GM18508 (cell line): Measurements from ENCODE around the gene KPNA2.
"Not testable (repeated sequence)": the region's sequence is repeated elsewhere in the genome, so short reads cannot be mapped to it uniquely, and the experiment has no call there.

ENCODE experiments used
- ATAC-seq: cut with Tn5 transposase; IDR thresholded peaks from one replicate; pipeline ENCODE4 v1.9.1; 2021; ENCODE audit warnings: moderate number of reproducible peaks; ENCODE audit not compliant: insufficient read depth, unreplicated experiment

The KPNA2 gene

DNA sequence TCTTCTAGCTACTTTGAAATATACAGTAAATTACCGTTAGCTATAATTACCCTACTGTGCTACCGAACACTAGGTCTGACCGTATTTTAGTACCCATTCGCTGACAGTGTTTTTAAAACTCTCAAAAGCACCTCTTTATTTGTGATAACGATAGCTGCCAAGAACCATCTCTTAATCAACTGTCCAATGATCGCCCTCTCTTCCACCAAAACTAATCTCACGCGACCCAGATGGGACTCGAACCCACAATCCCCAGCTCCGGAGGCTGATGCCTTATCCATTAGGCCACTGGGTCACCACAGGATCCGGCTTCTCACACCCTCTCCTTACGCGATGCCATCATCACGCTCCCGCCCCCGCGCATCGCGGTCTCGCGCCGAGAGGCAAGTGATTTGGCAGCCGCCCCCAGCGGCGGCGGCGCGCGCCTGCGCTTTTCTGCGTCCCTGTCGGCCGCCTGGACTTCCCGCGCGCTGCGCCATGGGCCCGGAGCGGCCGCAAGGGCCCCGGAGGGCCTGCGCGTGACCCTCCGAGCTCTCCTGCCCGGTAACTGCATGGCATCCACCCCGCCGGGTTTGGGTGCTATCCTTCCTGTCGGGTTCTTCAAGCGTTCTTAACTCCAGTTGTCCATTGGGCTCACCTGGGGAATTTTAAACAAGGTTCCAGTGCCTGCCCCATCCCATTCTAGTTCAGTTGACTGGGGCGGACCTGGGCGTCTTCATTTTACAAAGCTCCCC is 15.7 kb upstream of the KPNA2 start:
- ATAC-seq, result peak; percentile 70

DNA sequence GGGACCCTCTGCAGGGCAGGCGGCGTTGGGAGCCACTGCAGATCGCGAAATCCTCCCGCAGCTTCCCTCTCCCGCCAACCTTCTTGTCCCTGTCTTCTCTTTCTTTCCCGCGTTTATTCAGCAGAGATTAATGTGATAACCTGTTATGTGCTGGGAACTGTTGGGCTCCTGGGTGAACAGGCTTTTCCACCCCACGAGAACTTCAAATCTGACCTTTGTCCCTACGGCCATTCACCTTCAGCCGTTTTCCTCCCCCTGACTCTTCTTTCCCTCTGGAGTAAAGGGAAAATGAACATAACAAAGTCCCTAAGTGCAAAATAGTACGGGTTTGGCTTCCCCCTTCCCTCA is 15.2 kb upstream of the KPNA2 start:
- no peak for ATAC-seq

DNA sequence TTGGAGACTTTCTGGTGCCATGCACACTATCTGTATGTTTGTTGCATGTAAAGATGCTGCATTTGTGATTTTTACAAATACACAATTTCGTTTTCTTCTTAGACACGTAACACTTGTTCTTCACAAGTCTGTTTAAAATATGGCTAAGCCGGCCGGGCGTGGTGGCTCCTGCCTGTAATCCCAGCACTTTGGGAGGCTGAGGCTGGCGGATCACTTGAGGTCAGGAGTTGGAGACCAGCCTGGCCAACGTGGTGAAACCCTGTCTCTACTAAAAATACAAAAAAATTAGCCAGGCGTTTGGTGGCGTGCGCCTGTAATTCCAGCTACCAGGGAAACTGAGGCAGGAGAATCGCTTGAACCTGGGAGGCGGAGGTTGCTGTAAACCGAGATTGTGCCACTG is 14.7 kb upstream of the KPNA2 start:
- not testable (repeated sequence) for ATAC-seq

DNA sequence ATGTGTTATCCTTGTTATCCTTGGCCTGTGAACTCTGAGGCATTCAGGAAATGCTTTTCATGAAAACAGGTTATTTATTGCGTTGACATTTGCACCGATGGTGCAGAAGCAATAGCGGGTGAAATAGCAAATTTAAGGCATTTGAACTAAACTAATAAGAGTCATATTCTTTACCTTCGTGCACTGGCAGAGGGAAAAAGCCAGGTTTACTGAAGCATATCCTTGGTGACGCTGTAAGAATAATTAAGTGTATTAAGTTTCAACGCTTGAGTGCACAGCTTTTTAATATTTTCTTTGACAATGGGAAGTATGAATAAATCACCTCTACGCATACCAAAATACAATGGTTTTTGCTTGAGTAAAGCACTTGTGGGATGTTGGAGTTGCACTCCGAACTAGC is 13.6 kb upstream of the KPNA2 start:
- no peak for ATAC-seq

DNA sequence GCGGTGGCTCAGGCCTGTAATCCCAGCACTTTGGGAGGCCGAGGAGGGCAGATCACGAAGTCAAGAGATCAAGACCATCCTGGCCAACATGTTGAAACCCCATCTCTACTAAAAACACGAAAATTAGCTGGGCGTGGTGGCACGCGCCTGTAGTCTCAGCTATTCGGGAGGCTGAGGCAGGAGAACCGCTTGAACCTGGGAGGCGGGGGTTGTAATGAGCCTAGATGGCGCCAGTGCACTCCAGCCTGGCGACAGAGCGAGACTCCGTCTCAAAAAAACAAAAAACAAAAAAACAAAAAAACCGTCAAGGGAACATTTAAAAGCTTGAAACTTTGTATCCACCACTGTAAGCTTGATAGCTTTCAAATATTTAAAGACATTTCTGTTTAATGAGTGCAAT is 13.0 kb upstream of the KPNA2 start:
- not testable (repeated sequence) for ATAC-seq

DNA sequence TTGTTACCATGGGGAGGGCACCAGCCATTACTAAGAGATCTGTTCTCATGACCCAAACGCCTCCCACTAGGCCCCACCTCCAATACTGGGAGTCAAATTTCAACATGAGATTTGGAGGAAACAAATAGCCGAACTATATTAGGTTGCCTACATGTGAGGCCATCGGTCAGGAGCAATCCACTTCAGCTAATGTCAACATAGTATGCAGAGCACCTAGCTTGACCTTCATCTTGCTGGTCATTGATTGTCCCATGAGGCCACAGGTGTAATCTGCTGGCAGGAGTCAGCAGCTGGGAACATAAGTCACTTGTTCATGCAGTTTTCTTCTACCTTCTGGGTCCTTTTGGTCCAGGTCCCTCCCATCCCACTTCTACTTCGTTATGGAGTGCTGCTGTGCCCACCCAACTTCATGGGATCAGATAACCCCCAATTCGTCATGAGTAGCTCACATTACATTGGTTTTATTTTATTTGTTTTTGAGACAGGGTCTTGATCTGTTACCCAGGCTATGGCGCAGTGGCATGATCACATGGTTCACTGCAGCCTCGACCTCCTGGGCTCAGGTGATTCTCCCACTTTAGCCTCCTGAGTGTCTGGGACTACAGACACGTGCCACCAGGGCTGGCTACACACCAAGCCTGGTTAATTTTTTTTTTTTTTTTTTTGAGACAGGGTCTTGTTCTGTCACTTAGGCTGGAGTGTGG is 5.9 kb upstream of the KPNA2 start:
- ATAC-seq, result no peak

DNA sequence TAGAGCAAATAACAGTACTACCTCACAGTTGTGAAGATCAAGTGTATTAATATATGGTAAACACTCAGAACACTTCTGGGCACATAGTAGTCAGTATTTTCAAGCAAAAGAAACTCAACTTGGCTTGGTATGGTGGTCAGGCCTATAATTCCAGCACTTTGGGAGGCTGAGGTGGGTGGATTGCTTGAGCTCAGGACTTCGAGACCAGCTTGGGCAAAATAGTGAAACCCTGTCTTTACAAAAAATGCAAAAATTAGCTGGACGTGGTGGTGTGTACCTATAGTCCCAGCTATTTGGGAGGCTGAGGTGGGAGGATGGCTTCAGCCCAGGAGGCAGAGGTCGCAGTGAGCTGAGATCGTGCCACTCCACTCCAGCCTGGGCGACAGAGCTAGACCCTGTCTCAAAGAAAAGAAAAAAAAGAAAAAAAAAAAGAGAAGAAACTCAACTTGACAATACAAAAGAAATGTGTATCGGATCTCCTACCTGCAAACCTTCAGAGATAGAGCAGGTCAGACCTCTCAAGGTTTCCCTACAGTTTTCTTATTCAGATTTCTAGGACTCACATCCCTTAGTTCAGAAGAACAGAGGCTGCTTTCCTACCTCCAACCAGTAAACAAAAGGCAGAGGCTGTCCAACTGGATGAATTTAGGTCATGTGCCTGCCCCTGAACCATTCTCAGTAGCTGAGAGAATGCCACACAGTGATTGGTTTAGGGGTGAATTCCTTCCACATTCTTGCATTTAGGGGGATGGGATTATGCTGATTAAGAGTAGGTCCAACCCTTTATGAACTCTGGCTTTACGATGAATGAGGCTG is 1.7 kb upstream of the KPNA2 start:
- ATAC-seq, result no peak

DNA sequence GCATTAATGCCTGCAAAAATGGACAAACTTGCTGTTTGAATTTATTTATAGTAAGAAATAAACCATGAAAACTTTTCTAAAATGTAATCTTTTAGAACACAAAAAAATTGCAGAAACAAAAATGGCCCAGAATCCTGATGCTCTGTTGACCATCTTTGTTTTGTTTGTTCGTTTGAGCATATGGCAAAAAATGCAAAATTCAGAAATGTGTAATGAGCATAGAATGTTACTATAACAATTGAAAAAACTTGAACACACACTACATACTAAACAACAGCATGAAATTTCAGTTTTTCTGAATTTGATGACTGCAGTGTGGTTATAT is 1.1 kb upstream of the KPNA2 start:
- no peak for ATAC-seq

DNA sequence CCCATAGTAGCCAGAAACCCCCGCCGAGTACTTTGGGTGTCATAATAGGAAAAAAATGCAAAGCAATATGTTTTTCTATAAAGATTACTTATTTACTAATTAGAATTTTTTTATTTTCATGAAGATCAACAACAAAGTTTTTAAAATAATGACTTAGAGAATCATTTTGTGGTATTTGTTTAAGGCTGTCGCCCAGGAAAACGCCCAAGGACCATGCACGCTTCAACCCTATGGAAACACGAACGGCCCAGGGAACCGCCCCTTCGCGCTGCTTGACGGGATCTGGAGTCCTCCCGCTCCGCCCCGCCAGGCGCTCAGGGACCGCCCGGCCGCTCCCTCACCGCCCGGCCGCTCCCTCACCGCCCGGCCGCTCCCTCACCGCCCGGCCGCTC is 408 bp upstream of the KPNA2 start:
- ATAC-seq, result peak; percentile 51

DNA sequence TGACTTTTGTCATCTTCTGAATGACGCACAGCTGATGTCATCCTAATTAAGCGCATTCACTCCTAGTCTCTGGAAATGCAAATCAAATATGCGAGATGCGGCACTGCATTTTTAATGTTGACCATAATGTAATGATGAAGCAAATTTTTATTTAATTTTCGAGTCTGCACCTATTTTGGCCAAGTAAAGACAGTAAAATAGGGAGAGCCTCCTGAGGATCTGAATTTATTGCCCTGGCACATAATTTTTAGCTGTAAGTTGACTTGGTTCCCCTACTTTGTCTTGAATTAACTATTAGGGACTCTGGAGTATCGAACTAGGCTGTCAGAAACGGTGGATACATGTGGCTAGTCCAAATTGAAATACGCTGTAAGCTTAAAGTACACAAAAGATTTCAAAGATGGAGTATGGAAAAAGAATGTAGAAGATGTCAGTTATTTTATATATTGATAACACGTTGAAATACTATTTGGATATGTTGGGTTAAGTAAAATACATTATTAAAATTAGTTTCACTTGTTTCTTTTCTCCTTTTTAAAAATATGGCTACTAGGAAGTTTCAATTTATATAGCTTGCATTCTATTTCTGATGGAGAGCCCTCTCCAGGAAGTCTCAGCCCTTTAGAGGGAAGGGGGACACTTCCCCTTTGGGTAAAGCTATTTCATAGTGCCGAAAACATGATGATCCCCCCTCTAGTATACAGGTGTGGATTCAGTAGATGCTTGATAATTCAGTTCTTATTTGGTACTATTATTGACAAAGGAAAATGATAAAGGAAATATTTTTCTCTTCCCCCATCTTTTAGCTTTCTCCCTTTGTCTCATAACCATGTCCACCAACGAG is 991 bp downstream of the KPNA2 start:
- ATAC-seq, result no peak

DNA sequence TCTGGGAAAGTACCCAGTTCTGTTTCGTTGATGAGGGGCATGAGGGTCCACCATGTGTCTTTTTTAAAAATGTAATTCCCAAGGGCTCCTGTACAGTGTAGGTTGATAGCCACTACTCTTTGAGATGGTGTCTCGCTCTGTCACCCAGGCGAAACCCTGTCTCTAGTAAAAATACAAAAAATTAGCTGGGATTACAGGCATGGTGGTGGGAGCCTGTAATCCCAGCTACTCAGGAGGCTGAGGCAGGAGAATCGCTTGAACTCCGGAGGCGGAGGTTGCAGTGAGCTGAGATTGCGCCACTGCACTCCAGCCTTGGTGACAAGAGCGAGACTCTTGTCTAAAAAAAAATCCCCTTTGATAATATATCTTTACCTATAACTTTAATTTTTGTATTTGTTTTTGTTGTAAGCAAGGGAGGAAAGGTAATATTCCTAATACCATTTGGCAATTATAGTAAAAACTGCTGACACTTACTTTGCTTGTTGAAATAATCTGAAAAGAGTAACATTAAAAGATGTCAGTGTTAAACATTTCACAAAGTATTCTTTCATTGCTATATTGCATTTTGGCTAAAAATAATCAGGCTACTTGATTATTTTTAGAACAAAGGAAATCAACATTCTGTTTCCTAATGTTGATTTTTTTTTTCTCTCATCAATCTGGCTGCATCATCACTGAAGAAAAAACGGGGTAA is 11.8 kb downstream of the KPNA2 start:
- ATAC-seq, result no peak

DNA sequence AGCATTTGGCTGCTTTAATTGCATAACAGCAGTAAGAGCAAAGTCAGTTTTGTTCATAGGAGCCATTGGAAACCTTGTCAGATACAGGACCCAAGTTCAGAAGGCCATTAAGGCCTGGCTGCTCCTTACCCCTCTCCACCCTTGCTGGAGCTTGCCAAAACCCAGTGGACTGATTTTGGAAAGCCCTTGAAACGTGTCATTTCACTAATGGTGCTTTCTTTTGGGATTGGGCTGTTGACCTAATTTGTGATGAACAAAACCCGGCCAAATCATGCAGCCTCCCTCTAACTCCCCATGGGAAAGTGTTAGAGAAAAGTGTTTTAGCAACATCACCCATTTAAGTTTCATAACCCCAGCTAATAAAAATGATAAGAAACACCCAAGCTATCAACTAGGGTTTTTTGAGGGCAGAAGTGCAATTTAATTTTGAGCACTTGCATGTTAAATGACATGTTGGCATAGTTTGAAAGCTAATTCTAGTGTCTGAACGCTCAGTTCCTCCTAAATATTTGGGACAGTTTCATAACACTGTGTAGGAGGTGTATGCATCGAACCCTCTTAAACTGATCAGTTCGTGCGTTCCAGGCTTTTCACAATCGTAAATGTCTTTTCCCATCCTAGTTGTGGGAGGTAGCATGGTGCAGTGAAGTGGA is 12.5 kb downstream of the KPNA2 start:
- ATAC-seq, result not testable (repeated sequence)

DNA sequence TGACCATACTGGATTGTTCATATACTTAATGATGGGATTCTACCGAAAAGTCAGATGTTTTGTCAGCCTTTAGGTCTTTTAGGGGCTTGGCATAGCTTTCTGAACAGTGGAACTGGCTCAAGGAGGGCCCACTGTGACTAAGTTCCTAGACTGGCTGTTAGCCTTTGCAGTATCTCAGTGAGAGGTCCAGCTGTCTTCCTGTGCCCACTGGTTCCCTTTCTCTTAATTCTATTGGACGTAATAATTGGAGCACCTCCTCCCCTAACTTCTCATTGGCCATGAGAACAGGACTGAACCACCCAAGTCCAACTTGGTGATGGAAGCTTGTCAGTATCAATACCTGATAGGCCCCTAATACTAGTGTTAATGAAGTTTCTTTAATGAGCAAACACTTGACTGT is 13.5 kb downstream of the KPNA2 start:
- no peak for ATAC-seq

DNA sequence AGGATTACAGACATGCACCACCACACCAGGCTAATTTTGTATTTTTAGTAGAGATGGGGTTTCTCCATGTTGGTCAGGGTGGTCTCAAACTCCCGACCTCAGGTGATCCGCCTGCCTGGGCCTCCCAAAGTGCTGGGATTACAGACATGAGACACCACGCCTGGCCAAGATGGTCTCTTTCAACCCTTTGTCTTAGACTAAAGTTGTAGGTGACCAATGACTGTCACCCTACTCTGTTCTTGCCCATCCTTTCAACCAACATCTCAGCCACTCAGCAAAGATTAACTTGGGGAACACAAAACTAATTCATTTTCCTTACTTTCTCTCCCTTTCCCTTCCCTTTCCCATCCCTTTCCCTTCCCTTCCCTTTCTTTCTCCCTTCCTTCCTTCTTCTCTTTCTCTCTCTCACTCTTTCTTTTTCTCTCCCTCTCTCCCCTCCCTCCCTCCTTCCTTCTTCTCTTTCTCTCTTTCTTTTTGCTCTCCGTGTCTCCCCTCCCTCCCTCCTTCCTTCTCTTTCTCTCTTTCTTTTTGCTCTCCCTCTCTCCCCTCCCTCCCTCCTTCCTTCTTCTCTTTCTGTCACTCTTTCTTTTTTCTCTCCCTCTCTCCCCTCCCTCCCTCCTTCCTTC is 14.4 kb downstream of the KPNA2 start:
- ATAC-seq, result not testable (repeated sequence)

DNA sequence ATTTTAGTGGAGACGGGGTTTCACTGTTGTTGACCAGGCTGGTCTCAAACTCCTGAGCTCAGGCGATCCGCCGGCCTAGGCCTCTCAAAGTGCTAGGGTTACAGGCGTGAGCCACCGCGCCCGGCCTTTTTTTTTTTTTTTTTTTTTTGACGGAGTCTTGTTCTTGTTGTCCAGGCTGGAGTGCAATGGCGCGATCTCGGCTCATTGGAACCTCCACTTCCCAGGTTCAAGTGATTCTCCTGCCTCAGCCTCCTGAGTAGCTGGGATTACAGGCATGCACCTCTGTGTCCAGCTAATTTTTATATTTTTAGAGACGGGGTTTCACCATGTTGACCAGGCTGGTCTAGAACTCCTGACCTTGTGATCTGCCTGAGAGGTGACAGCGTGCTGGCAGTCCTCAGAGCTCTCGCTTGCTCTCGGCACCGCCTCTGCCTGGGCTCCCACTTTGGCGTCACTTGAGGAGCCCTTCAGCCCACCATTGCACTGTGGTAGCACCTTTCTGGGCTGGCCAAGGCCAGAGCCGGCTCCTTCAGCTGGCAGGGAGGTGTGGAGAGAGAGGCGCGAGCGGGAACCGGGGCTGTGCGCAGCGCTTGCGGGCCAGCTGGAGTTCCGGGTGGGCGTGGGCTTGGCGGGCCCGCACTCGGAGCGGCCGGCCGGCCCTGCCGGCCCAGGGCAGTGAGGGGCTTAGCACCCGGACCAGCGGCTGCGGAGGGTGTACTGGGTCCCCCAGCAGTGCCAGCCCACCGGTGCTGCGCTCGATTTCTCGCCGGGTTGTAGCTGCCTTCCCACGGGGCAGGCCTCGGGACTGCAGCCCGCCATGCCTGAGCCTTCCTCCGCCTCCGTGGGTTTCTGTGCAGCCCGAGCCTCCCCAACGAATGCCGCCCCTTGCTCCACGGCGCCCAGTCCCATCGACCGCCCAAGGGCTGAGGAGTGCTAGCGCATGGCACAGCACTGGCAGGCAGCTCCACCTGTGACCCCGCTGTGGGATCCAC is 16.1 kb downstream of the KPNA2 start:
- not testable (repeated sequence) for ATAC-seq

DNA sequence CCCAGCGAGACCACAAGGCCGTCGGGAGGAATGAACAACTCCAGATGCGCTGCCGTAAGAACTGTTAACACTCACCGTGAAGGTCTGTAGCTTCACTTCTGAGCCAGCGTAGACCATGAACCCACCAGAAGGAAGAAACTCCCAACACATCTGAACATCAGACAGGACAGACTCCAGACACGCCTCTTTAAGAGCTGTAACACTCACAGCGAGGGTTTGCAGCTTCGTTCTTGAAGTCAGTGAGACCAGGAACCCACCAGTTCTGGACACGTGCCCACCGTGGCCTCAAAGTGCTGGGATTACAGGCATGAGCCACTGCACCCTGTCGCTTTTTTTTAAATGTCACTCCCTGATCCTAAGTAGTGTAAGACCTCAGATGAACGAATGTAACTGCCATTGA is 17.3 kb downstream of the KPNA2 start:
- ATAC-seq, result no peak

DNA sequence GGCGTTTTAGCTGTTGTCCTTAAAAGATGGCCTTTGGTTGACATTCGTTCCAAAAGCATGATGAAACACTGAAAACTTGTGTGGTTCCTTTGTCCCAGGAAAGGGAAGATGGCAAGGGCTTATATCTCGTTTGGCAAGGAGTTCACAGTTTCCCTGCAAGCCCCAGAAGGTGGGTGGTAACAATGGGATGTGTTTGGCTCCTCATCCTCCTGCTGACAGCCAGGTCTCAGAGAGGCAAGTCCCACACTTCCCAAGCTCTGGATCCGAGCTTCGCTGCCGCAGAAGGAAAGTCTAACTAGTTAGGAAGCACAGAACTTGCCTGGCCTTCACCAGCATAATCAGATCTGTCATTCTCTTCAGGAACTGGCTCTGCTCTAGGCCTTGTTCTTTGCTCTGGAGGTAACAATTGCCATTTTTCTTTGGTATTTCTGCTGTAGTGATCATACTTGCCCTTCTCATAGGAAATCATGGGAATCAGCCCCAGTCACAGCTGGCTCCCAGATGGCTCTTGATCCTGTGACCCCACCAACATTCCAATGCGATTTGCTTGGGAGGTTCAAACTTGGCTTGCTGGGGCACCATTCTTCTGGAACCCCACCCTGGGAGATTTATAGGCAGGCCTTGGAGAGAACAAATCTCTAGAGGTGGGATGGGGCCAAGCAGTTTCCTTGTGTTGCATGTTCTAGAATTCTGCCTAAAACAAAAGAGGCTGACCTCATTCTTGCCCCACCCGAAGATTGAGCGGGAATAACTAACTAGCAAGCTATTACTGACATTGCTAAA is 17.9 kb downstream of the KPNA2 start:
- no peak for ATAC-seq
